Measurements from ENCODE around the gene POLL. TPM values are rescaled to one million over a fixed set of nuclear protein-coding genes. Genes with fewer than 3 reads are reported as not detected.

Gene POLL
- total and polyA plus RNA-seq, 11 donors = 12.3 to 21.6 (median 17.7) TPM

GRCh38 chr10:101576211-101576863, 11.7 kb downstream of the POLL start:
- ATAC-seq (no peak), DNase-seq (no peak)
- intact Hi-C loops (cut with DNase I) = loop anchor here in 3 of 10 donors (10.0 kb wide), 2 partner anchors 282 to 302 kb away; no protein-coding TSS in a partner anchor
- Histone ChIP-seq H3K4me3 (no peak overlapping the region), H3K36me3 (peaks cover 0 to 39% (median 27%) of the 10 kb centered on the region in 9 donors), H3K27me3 (no peaks in the 10 kb centered on the region), H3K27ac (no peak overlapping the region), H3K9me3 (peaks cover 0 to 14% (median 10%) of the 10 kb centered on the region in 12 donors), H3K4me1 (no peaks in the 10 kb centered on the region)
- no peak for TF ChIP-seq CTCF (IDR thresholded peaks at IDR 0.05)
- TF ChIP-seq POLR2A (IDR thresholded peaks at IDR 0.05) = no peak
- WGBS, 4 donors = 92 to 100% (median 95%) methylated on average over 7 of the region's 7 CpGs

GRCh38 chr10:101575580-101576210, 12.4 kb downstream of the POLL start:
- ATAC-seq = no peak
- no peak for DNase-seq
- H3K4me1 ChIP-seq = peaks cover 0 to 5% (median 2%) of the 10 kb centered on the region in 12 donors
- H3K36me3 ChIP-seq = peaks cover 0 to 33% (median 22%) of the 10 kb centered on the region in 9 donors
- TF ChIP-seq CTCF (IDR thresholded peaks at IDR 0.05) (no peak), POLR2A (IDR thresholded peaks at IDR 0.05) (no peak)
- no peak overlapping the region for H3K27ac ChIP-seq
- H3K9me3 ChIP-seq = peaks cover 0 to 14% (median 10%) of the 10 kb centered on the region in 12 donors
- no peaks in the 10 kb centered on the region for H3K27me3 ChIP-seq
- H3K4me3 ChIP-seq = no peak overlapping the region
- 90 to 92% (median 91%) methylated on average over 7 of the region's 7 CpGs for WGBS, 4 donors
- intact Hi-C loops (cut with DNase I) = loop anchor here in 3 of 10 donors (10.0 kb wide), 2 partner anchors 281 to 301 kb away; no protein-coding TSS in a partner anchor

- Histone ChIP-seq H3K4me3 (no peak overlapping the region), H3K36me3 (peaks cover 0 to 27% (median 16%) of the 10 kb centered on the region in 9 donors), H3K9me3 (peaks cover 0 to 14% (median 10%) of the 10 kb centered on the region in 12 donors), H3K27me3 (peaks cover 0 to 1% (median 0%) of the 10 kb centered on the region in 9 donors), H3K27ac (no peak overlapping the region), H3K4me1 (peaks cover 0 to 9% (median 6%) of the 10 kb centered on the region in 12 donors)
- 86 to 100% (median 92%) methylated on average over 1 to 3 of the region's 3 CpGs; no CpG with 5 or more reads in 1 of the 4 donors for WGBS, 4 donors
- ATAC-seq = no peak
- intact Hi-C loops (cut with DNase I) = loop anchor here in 3 of 10 donors (10.0 kb wide), 2 partner anchors 280 to 300 kb away; no protein-coding TSS in a partner anchor
- no peak for TF ChIP-seq CTCF (IDR thresholded peaks at IDR 0.05)
- no peak for TF ChIP-seq POLR2A (IDR thresholded peaks at IDR 0.05)
- DNase-seq = no peak
These were observed 13.0 kb downstream of the POLL start for GRCh38 chr10:101575091-101575490.

Measured in heart left ventricle (tissue), 16 donors.